ENCODE results near the gene CLDN1.

CLDN1 gene

GRCh38 chr3:190302212-190302867 is 19.9 kb downstream of the CLDN1 start:
- no peak overlapping the region for H3K4me3 ChIP-seq (ENCODE audit: insufficient read depth, low read depth, low read length, poor library complexity, severe bottlenecking)
- H3K9me3 ChIP-seq (ENCODE audit: control insufficient read depth, low read length): no peaks in the 10 kb centered on the region
- DNase-seq: no peak
- H3K27ac ChIP-seq (ENCODE audit: insufficient read depth, low read length, poor library complexity, severe bottlenecking): no peak overlapping the region
- no peaks in the 10 kb centered on the region for H3K36me3 ChIP-seq (ENCODE audit: control insufficient read depth, insufficient read depth, low read length)
- no peaks in the 10 kb centered on the region for H3K27me3 ChIP-seq (replicated peaks; ENCODE audit: control insufficient read depth, insufficient read depth, low read length, poor library complexity, severe bottlenecking)
- H3K4me1 ChIP-seq (ENCODE audit: control insufficient read depth, insufficient read depth, low read length, poor library complexity, severe bottlenecking): no peaks in the 10 kb centered on the region

DNA sequence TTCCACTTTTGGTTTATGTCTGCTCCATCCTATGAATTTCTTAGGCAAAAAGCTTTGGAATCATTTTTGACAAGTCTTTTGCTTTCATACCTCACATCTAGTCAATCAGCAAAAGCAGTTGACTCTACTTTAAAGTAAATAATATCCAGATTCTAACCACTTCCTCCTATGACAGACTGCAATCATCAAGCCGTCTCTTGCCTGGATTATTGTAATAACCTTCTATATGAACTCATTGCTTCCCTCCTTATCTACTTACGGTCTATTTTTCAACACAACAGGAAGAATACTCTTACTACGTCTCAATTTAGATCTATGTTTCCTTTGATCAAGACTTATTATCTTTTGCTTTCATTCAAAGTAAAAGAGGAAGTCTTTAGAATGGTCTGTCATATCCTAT is 20.7 kb downstream of the CLDN1 start:
- no peak overlapping the region for H3K4me3 ChIP-seq (ENCODE audit: insufficient read depth, low read depth, low read length, poor library complexity, severe bottlenecking)
- no peaks in the 10 kb centered on the region for H3K9me3 ChIP-seq (ENCODE audit: control insufficient read depth, low read length)
- H3K4me1 ChIP-seq (ENCODE audit: control insufficient read depth, insufficient read depth, low read length, poor library complexity, severe bottlenecking): no peaks in the 10 kb centered on the region
- no peaks in the 10 kb centered on the region for H3K36me3 ChIP-seq (ENCODE audit: control insufficient read depth, insufficient read depth, low read length)
- H3K27me3 ChIP-seq (replicated peaks; ENCODE audit: control insufficient read depth, insufficient read depth, low read length, poor library complexity, severe bottlenecking): no peaks in the 10 kb centered on the region
- no peak for DNase-seq
- no peak overlapping the region for H3K27ac ChIP-seq (ENCODE audit: insufficient read depth, low read length, poor library complexity, severe bottlenecking)

- DNase-seq: no peak
- no peak overlapping the region for H3K27ac ChIP-seq (ENCODE audit: insufficient read depth, low read length, poor library complexity, severe bottlenecking)
These were observed 22.3 kb downstream of the CLDN1 start for GRCh38 chr3:190299969-190300368.

DNA sequence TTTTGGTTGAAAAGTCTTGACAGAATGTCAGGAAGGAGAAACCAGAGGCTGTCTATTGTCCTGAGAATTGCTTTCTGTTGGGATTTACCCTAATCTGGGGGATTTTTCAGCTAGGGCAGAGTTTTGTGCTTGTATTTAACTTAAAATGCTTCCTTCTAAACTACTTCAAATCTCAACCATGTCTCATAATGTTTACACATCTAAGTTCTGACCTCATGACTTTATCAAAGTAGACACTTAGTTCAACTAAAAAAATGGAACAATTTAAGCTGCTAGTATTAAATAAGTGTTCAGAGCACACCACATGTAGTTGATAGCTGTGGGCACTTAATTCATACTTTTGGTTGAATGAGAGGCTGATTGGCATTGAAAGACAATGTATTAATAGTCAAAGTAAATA is 28.2 kb downstream of the CLDN1 start:
- Histone ChIP-seq H3K36me3 (ENCODE audit: control insufficient read depth, insufficient read depth, low read length) (no peaks in the 10 kb centered on the region), H3K9me3 (ENCODE audit: control insufficient read depth, low read length) (peaks cover 2% of the 10 kb centered on the region)
- DNase-seq: no peak

More at GRCh38 chr3:190299969-190300368, 22.3 kb downstream of the CLDN1 start:
- Histone ChIP-seq H3K27me3 (replicated peaks; ENCODE audit: control insufficient read depth, insufficient read depth, low read length, poor library complexity, severe bottlenecking) (no peaks in the 10 kb centered on the region), H3K36me3 (ENCODE audit: control insufficient read depth, insufficient read depth, low read length) (no peaks in the 10 kb centered on the region), H3K4me3 (ENCODE audit: insufficient read depth, low read depth, low read length, poor library complexity, severe bottlenecking) (no peak overlapping the region), H3K9me3 (ENCODE audit: control insufficient read depth, low read length) (no peaks in the 10 kb centered on the region), H3K4me1 (ENCODE audit: control insufficient read depth, insufficient read depth, low read length, poor library complexity, severe bottlenecking) (no peaks in the 10 kb centered on the region)

DNA sequence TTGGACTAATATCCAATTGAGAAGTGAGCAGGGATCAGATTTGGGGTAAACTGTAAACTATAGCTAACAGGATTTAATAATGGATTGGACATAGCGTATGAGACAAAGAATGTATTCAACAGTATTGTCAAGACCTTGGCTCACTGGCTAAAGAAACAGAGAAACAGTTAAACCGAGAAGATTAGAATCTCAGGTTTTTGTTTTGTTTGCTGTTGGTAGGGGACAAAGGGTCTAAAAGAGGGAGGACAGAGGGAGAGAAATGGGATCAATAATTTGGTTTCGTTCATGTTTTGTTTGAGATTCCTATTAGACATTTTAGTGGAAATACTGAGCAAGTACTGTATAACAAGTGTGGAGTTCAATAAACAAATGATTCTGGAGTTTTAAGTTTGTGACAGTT is 28.6 kb downstream of the CLDN1 start:
- peaks cover 2% of the 10 kb centered on the region for H3K9me3 ChIP-seq (ENCODE audit: control insufficient read depth, low read length)
- H3K4me3 ChIP-seq (ENCODE audit: insufficient read depth, low read depth, low read length, poor library complexity, severe bottlenecking): no peak overlapping the region
- no peak overlapping the region for H3K27ac ChIP-seq (ENCODE audit: insufficient read depth, low read length, poor library complexity, severe bottlenecking)
- no peaks in the 10 kb centered on the region for H3K4me1 ChIP-seq (ENCODE audit: control insufficient read depth, insufficient read depth, low read length, poor library complexity, severe bottlenecking)
- no peaks in the 10 kb centered on the region for H3K36me3 ChIP-seq (ENCODE audit: control insufficient read depth, insufficient read depth, low read length)
- DNase-seq: no peak
- no peaks in the 10 kb centered on the region for H3K27me3 ChIP-seq (replicated peaks; ENCODE audit: control insufficient read depth, insufficient read depth, low read length, poor library complexity, severe bottlenecking)

More for the DNA sequence above, 28.2 kb downstream of the CLDN1 start:
- Histone ChIP-seq H3K27me3 (replicated peaks; ENCODE audit: control insufficient read depth, insufficient read depth, low read length, poor library complexity, severe bottlenecking) (no peaks in the 10 kb centered on the region), H3K27ac (ENCODE audit: insufficient read depth, low read length, poor library complexity, severe bottlenecking) (no peak overlapping the region), H3K4me1 (ENCODE audit: control insufficient read depth, insufficient read depth, low read length, poor library complexity, severe bottlenecking) (no peaks in the 10 kb centered on the region), H3K4me3 (ENCODE audit: insufficient read depth, low read depth, low read length, poor library complexity, severe bottlenecking) (no peak overlapping the region)

GRCh38 chr3:190291994-190292584 is 30.2 kb downstream of the CLDN1 start:
- Histone ChIP-seq H3K27me3 (replicated peaks; ENCODE audit: control insufficient read depth, insufficient read depth, low read length, poor library complexity, severe bottlenecking) (no peaks in the 10 kb centered on the region), H3K9me3 (ENCODE audit: control insufficient read depth, low read length) (peaks cover 2% of the 10 kb centered on the region), H3K4me3 (ENCODE audit: insufficient read depth, low read depth, low read length, poor library complexity, severe bottlenecking) (no peak overlapping the region), H3K27ac (ENCODE audit: insufficient read depth, low read length, poor library complexity, severe bottlenecking) (no peak overlapping the region), H3K36me3 (ENCODE audit: control insufficient read depth, insufficient read depth, low read length) (no peaks in the 10 kb centered on the region), H3K4me1 (ENCODE audit: control insufficient read depth, insufficient read depth, low read length, poor library complexity, severe bottlenecking) (no peaks in the 10 kb centered on the region)
- no peak for DNase-seq

GRCh38 chr3:190289989-190290388 is 32.3 kb downstream of the CLDN1 start:
- H3K4me1 ChIP-seq (ENCODE audit: control insufficient read depth, insufficient read depth, low read length, poor library complexity, severe bottlenecking): no peaks in the 10 kb centered on the region
- no peak overlapping the region for H3K4me3 ChIP-seq (ENCODE audit: insufficient read depth, low read depth, low read length, poor library complexity, severe bottlenecking)
- peaks cover 2% of the 10 kb centered on the region for H3K9me3 ChIP-seq (ENCODE audit: control insufficient read depth, low read length)
- H3K27me3 ChIP-seq (replicated peaks; ENCODE audit: control insufficient read depth, insufficient read depth, low read length, poor library complexity, severe bottlenecking): no peaks in the 10 kb centered on the region
- DNase-seq: no peak
- H3K27ac ChIP-seq (ENCODE audit: insufficient read depth, low read length, poor library complexity, severe bottlenecking): no peak overlapping the region
- H3K36me3 ChIP-seq (ENCODE audit: control insufficient read depth, insufficient read depth, low read length): no peaks in the 10 kb centered on the region

- no peak overlapping the region for H3K4me3 ChIP-seq (ENCODE audit: insufficient read depth, low read depth, low read length, poor library complexity, severe bottlenecking)
- DNase-seq: no peak
- no peak overlapping the region for H3K27ac ChIP-seq (ENCODE audit: insufficient read depth, low read length, poor library complexity, severe bottlenecking)
- no peaks in the 10 kb centered on the region for H3K36me3 ChIP-seq (ENCODE audit: control insufficient read depth, insufficient read depth, low read length)
- no peaks in the 10 kb centered on the region for H3K27me3 ChIP-seq (replicated peaks; ENCODE audit: control insufficient read depth, insufficient read depth, low read length, poor library complexity, severe bottlenecking)
- H3K4me1 ChIP-seq (ENCODE audit: control insufficient read depth, insufficient read depth, low read length, poor library complexity, severe bottlenecking): no peaks in the 10 kb centered on the region
- H3K9me3 ChIP-seq (ENCODE audit: control insufficient read depth, low read length): peaks cover 2% of the 10 kb centered on the region
These were observed 33.4 kb downstream of the CLDN1 start for GRCh38 chr3:190288836-190289235.

DNA sequence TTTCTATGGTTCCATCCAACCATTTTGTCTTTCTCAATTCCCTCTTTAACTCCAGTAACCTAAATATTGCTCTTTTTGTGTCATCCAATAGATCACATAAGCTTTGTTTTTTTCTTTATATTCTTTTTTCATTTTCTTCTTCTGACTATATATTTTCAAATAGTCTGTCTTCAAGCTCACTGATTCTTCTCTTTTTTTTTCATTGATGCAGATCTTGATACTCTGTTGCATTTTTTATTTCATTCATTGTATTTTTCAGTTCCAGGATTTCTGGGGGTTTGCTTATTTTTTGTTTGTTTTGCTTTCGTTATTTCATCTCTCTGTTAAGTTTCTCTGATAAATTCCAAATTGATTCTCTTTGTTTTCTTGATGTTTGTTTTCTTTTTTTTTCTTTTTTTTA is 36.2 kb downstream of the CLDN1 start:
- H3K36me3 ChIP-seq (ENCODE audit: control insufficient read depth, insufficient read depth, low read length): no peaks in the 10 kb centered on the region
- H3K27me3 ChIP-seq (replicated peaks; ENCODE audit: control insufficient read depth, insufficient read depth, low read length, poor library complexity, severe bottlenecking): no peaks in the 10 kb centered on the region
- no peak overlapping the region for H3K4me3 ChIP-seq (ENCODE audit: insufficient read depth, low read depth, low read length, poor library complexity, severe bottlenecking)
- peaks cover 2% of the 10 kb centered on the region for H3K9me3 ChIP-seq (ENCODE audit: control insufficient read depth, low read length)
- no peak overlapping the region for H3K27ac ChIP-seq (ENCODE audit: insufficient read depth, low read length, poor library complexity, severe bottlenecking)
- no peak for DNase-seq
- no peaks in the 10 kb centered on the region for H3K4me1 ChIP-seq (ENCODE audit: control insufficient read depth, insufficient read depth, low read length, poor library complexity, severe bottlenecking)

DNA sequence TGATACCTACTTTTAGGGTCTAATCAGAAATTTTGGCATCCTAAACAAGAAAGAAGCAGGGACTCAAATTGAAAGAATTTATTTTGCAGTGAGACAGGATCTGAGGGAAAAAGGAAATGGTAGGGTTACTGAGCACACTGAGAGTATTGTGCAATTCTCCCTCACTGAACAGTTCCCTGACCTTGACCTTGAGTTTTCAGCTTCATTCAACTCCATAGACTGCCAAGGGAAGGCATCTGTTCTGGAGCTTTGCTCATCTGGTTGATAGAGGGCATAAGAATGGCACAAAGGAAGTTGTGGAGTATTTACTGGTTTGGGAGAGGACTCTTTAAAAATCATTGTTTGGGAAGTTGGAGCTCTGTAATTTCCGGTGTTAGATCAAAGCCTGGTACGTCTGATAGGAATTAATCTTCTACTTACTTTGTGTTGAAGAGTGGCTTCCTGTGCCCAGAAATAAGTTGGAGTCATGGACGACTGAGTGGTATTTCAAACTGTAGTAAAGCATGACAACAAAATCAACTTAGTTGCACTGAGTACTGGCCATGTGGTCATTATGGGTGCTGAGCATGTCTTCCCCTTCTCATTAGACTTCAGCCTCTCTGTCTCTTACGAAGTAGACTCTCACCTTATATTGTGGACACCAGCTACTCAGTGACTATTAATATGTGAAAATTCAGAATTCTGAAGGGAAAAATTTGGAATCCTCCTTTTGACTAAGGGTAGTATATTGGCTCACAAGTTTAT is 40.8 kb downstream of the CLDN1 start:
- no peak overlapping the region for H3K4me3 ChIP-seq (ENCODE audit: insufficient read depth, low read depth, low read length, poor library complexity, severe bottlenecking)
- H3K36me3 ChIP-seq (ENCODE audit: control insufficient read depth, insufficient read depth, low read length): no peaks in the 10 kb centered on the region
- DNase-seq: no peak
- no peaks in the 10 kb centered on the region for H3K9me3 ChIP-seq (ENCODE audit: control insufficient read depth, low read length)
- no peaks in the 10 kb centered on the region for H3K4me1 ChIP-seq (ENCODE audit: control insufficient read depth, insufficient read depth, low read length, poor library complexity, severe bottlenecking)
- H3K27ac ChIP-seq (ENCODE audit: insufficient read depth, low read length, poor library complexity, severe bottlenecking): no peak overlapping the region
- H3K27me3 ChIP-seq (replicated peaks; ENCODE audit: control insufficient read depth, insufficient read depth, low read length, poor library complexity, severe bottlenecking): no peaks in the 10 kb centered on the region
